Activated B cell treated with CpG ODN at 0.5 μM for 24 hours (primary cell): ENCODE results near the gene SLC6A8. TPM values are rescaled to one million over a fixed set of nuclear protein-coding genes. Genes with fewer than 3 reads are reported as not detected.

ENCODE experiments used
- ATAC-seq: fragments of 200-7000 bp; cut with Tn5 transposase; one replicate; pipeline ENCODE4 v1.10.0; 2021; ENCODE audit warnings: low read depth, mild to moderate bottlenecking, moderate library complexity
- CTCF ChIA-PET: fragments of 350-600 bp; sonication (Branson Sonifier 250); formaldehyde crosslinking; loops from one replicate; lab custom pipeline; 2021; ENCODE audit warnings: antibody characterized with exemption; lab: Charles Lee
- POLR2A ChIA-PET: fragments of 350-600 bp; sonication (Branson Sonifier 250); formaldehyde crosslinking; loops from one replicate; lab custom pipeline; 2021; ENCODE audit warnings: antibody characterized with exemption; lab: Charles Lee
- DNase-seq: peaks from one replicate; pipeline ENCODE4 v3.0.0; 2022
- H3K27ac Mint-ChIP-seq: one replicate; pipeline ENCODE4 v1.8.0; 2020; ENCODE audit warnings: mixed read lengths
- H3K27me3 Mint-ChIP-seq: one replicate; pipeline ENCODE4 v1.8.0; 2021; ENCODE audit warnings: mixed read lengths
- H3K36me3 Mint-ChIP-seq: one replicate; pipeline ENCODE4 v1.8.0; 2021; ENCODE audit warnings: low read depth, mixed read lengths
- H3K4me1 Mint-ChIP-seq: one replicate; pipeline ENCODE4 v1.8.0; 2021; ENCODE audit warnings: mixed read lengths
- H3K4me3 Mint-ChIP-seq: one replicate; pipeline ENCODE4 v1.8.0; 2020; ENCODE audit warnings: mild to moderate bottlenecking, mixed read lengths
- H3K9me3 Mint-ChIP-seq: one replicate; pipeline ENCODE4 v1.8.0; 2020; ENCODE audit warnings: mixed read lengths
- CTCF ChIP-seq: fragments of 200-600 bp; IDR thresholded peaks from one replicate; pipeline ENCODE4 v1.8.0; 2022; ENCODE audit warnings: antibody characterized with exemption, mild to moderate bottlenecking
- intact Hi-C: fragments of 100-400 bp; cut with micrococcal nuclease; formaldehyde crosslinking; loops from one replicate; pipeline ENCODE4 v1.15.1; 2024
- total RNA-seq: library from RNA; stranded (reverse); gene quantifications from 2 replicates; pipeline ENCODE4 v1.2.3, GENCODE V29; 2022

SLC6A8 gene
- total RNA-seq, 1 donor from 2014 or later: 1.2 TPM

- no peaks in the 10 kb centered on the region for H3K27me3 Mint-ChIP-seq
- no peak overlapping the region for H3K27ac Mint-ChIP-seq
- no peak for DNase-seq
- intact Hi-C loops: no loop called here
- H3K4me1 Mint-ChIP-seq: peaks cover 8% of the 10 kb centered on the region
- H3K4me3 Mint-ChIP-seq: no peak overlapping the region
- no peak for TF ChIP-seq CTCF
- no peak for ATAC-seq
- peaks cover 62% of the 10 kb centered on the region for H3K36me3 Mint-ChIP-seq
- H3K9me3 Mint-ChIP-seq: no peaks in the 10 kb centered on the region
- POLR2A ChIA-PET: interaction anchor here (0.7 kb wide), 1 partner anchor 220 kb away, joined by 7 read pairs; no protein-coding TSS in a partner anchor
- CTCF ChIA-PET: no interaction called here
These were observed 29.7 kb downstream of the SLC6A8 start for GRCh38 chrX:153717445-153717844.

GRCh38 chrX:153719238-153719637 lies 31.5 kb downstream of the SLC6A8 start:
- Mint-ChIP-seq H3K9me3 (no peaks in the 10 kb centered on the region), H3K27me3 (no peaks in the 10 kb centered on the region), H3K27ac (no peak overlapping the region), H3K36me3 (peaks cover 52% of the 10 kb centered on the region), H3K4me3 (no peak overlapping the region), H3K4me1 (peaks cover 18% of the 10 kb centered on the region)
- intact Hi-C loops: no loop called here
- ChIA-PET POLR2A (no interaction called here), CTCF (no interaction called here)
- TF ChIP-seq CTCF: no peak
- no peak for DNase-seq
- ATAC-seq: no peak

- Mint-ChIP-seq H3K4me3 (no peak overlapping the region), H3K36me3 (peaks cover 50% of the 10 kb centered on the region), H3K27me3 (no peaks in the 10 kb centered on the region), H3K4me1 (peaks cover 19% of the 10 kb centered on the region), H3K27ac (no peak overlapping the region), H3K9me3 (no peaks in the 10 kb centered on the region)
- DNase-seq (no peak), ATAC-seq (no peak)
- POLR2A ChIA-PET: no interaction called here
- TF ChIP-seq CTCF: no peak
- intact Hi-C loops: loop anchor here (5.0 to 10.0 kb wide), 2 partner anchors 32 to 655 kb away; partner anchors contain the start of genes EMD, FLNA and SLC6A8
- CTCF ChIA-PET: no interaction called here
These were observed 32.0 kb downstream of the SLC6A8 start for GRCh38 chrX:153719701-153720100.

- Mint-ChIP-seq H3K9me3 (no peaks in the 10 kb centered on the region), H3K36me3 (peaks cover 29% of the 10 kb centered on the region), H3K4me3 (peak overlapping the region; percentile 85), H3K27ac (peak overlapping the region; percentile 86), H3K27me3 (no peaks in the 10 kb centered on the region), H3K4me1 (peaks cover 41% of the 10 kb centered on the region)
- intact Hi-C loops: loop anchor here (5.0 to 10.0 kb wide), 2 partner anchors 36 to 652 kb away; partner anchors contain the start of genes EMD, FLNA and SLC6A8
- DNase-seq: no peak
- no peak for ATAC-seq
- no peak for TF ChIP-seq CTCF
- ChIA-PET CTCF (no interaction called here), POLR2A (no interaction called here)
These were observed 35.1 kb downstream of the SLC6A8 start for GRCh38 chrX:153722704-153723350.

GRCh38 chrX:153723351-153724251 lies 35.9 kb downstream of the SLC6A8 start:
- Mint-ChIP-seq H3K36me3 (peaks cover 26% of the 10 kb centered on the region), H3K27me3 (no peaks in the 10 kb centered on the region), H3K4me1 (peaks cover 45% of the 10 kb centered on the region), H3K4me3 (peak overlapping the region; percentile 85), H3K27ac (peak overlapping the region; percentile 86), H3K9me3 (no peaks in the 10 kb centered on the region)
- no peak for TF ChIP-seq CTCF
- CTCF ChIA-PET: no interaction called here
- intact Hi-C loops: loop anchor here (1.0 to 10.0 kb wide), 7 partner anchors 36 to 793 kb away; partner anchors contain the start of genes CCNQ, EMD, FAM3A and FLNA
- POLR2A ChIA-PET: interaction anchor here (0.6 to 1.0 kb wide), 2 partner anchors 198 to 203 kb away, joined by 3 read pairs; no protein-coding TSS in a partner anchor
- ATAC-seq (peak; percentile 12), DNase-seq (peak; percentile 54)
